H9 (cell line): ENCODE results near the gene EMC9. TPM values are rescaled to one million over a fixed set of nuclear protein-coding genes. Genes with fewer than 3 reads are reported as not detected.

Experiments
- DNase-seq: peaks from one replicate; pipeline ENCODE4 v3.0.0-alpha.2; 2017
- H2AFZ ChIP-seq: one replicate; pipeline ENCODE4 v1.6.1; 2013; ENCODE audit warnings: mild to moderate bottlenecking, low read length, control low read depth, moderate library complexity
- H2AK5ac ChIP-seq: 2 replicates; pipeline ENCODE4 v1.6.1; 2013; ENCODE audit warnings: low read length, control low read depth, mixed read lengths; ENCODE audit not compliant: insufficient read length
- H2BK120ac ChIP-seq: one replicate; pipeline ENCODE4 v1.6.1; 2013; ENCODE audit warnings: low read depth, mild to moderate bottlenecking, low read length, control low read depth, inconsistent platforms; ENCODE audit not compliant: poor library complexity, severe bottlenecking
- H2BK12ac ChIP-seq: 2 replicates; pipeline ENCODE4 v1.6.1; 2013; ENCODE audit warnings: low read length, control low read depth, mixed read lengths, low read depth; ENCODE audit not compliant: insufficient read length
- H2BK15ac ChIP-seq: 2 replicates; pipeline ENCODE4 v1.6.1; 2013; ENCODE audit warnings: low read depth, low read length, control low read depth
- H2BK20ac ChIP-seq: one replicate; pipeline ENCODE4 v1.6.1; 2013; ENCODE audit warnings: low read depth, mild to moderate bottlenecking, low read length, control low read depth, inconsistent platforms; ENCODE audit not compliant: poor library complexity, severe bottlenecking
- H2BK5ac ChIP-seq: 2 replicates; pipeline ENCODE4 v1.6.1; 2013; ENCODE audit warnings: low read length, control low read depth, mixed read lengths; ENCODE audit not compliant: insufficient read length
- H3K14ac ChIP-seq: 2 replicates; pipeline ENCODE4 v1.6.1; 2013; ENCODE audit warnings: low read length, control low read depth; ENCODE audit not compliant: insufficient read depth
- H3K18ac ChIP-seq: 2 replicates; pipeline ENCODE4 v1.6.1; 2013; ENCODE audit warnings: low read depth, mild to moderate bottlenecking, mixed read lengths, low read length, control low read depth; ENCODE audit not compliant: insufficient read length
- H3K23ac ChIP-seq: 2 replicates; pipeline ENCODE4 v1.6.1; 2013; ENCODE audit warnings: low read length, control low read depth, mixed read lengths, low read depth; ENCODE audit not compliant: insufficient read length
- H3K23me2 ChIP-seq: 2 replicates; pipeline ENCODE4 v1.6.1; 2013; ENCODE audit warnings: low read depth, mild to moderate bottlenecking, mixed read lengths, low read length, control low read depth; ENCODE audit not compliant: insufficient read length, poor library complexity, severe bottlenecking
- H3K27ac ChIP-seq: 2 replicates; pipeline ENCODE4 v1.5.1; 2013; ENCODE audit warnings: low read length, control low read depth, mixed read lengths, low read depth; ENCODE audit not compliant: insufficient read length
- H3K27me3 ChIP-seq: 2 replicates; pipeline ENCODE4 v1.6.1; 2013; ENCODE audit warnings: low read length, control low read depth, inconsistent platforms; ENCODE audit not compliant: insufficient read depth
- H3K4ac ChIP-seq: 2 replicates; pipeline ENCODE4 v1.6.1; 2013; ENCODE audit warnings: low read depth, mild to moderate bottlenecking, control low read depth, inconsistent platforms, low read length, moderate library complexity
- H3K4me1 ChIP-seq: 2 replicates; pipeline ENCODE4 v1.6.1; 2013; ENCODE audit warnings: low read length, control low read depth, inconsistent platforms; ENCODE audit not compliant: insufficient read depth
- H3K4me2 ChIP-seq: 2 replicates; pipeline ENCODE4 v1.6.1; 2013; ENCODE audit warnings: low read length, control low read depth, mixed read lengths; ENCODE audit not compliant: insufficient read length, insufficient read depth
- H3K56ac ChIP-seq: 2 replicates; pipeline ENCODE4 v1.6.1; 2013; ENCODE audit warnings: low read depth, mild to moderate bottlenecking, mixed read lengths, low read length, control low read depth; ENCODE audit not compliant: insufficient read length
- H3K79me1 ChIP-seq: 2 replicates; pipeline ENCODE4 v1.6.1; 2013; ENCODE audit warnings: low read depth, mild to moderate bottlenecking, moderate library complexity, low read length, control low read depth, inconsistent platforms; ENCODE audit not compliant: insufficient read depth, poor library complexity, severe bottlenecking
- H3K79me2 ChIP-seq: 2 replicates; pipeline ENCODE4 v1.6.1; 2013; ENCODE audit warnings: low read length, control low read depth, inconsistent platforms; ENCODE audit not compliant: insufficient read depth
- H3K9ac ChIP-seq: 2 replicates; pipeline ENCODE4 v1.6.1; 2013; ENCODE audit warnings: low read length, control low read depth, mixed read lengths; ENCODE audit not compliant: insufficient read length; ENCODE audit errors: extremely low read depth
- H3K9me3 ChIP-seq: one replicate; pipeline ENCODE4 v1.6.1; 2013; ENCODE audit warnings: low read depth, low read length, inconsistent platforms; ENCODE audit not compliant: control insufficient read depth
- H3T11ph ChIP-seq: one replicate; pipeline ENCODE4 v1.6.1; 2013; ENCODE audit warnings: mild to moderate bottlenecking, low read length, control low read depth, inconsistent platforms
- H4K20me1 ChIP-seq: one replicate; pipeline ENCODE4 v1.6.1; 2013; ENCODE audit not compliant: control insufficient read depth, insufficient read length, insufficient read depth
- H4K5ac ChIP-seq: 2 replicates; pipeline ENCODE4 v1.6.1; 2013; ENCODE audit warnings: low read depth, mild to moderate bottlenecking, mixed read lengths, low read length, control low read depth; ENCODE audit not compliant: insufficient read length
- H4K8ac ChIP-seq: replicated peaks from 2 replicates; pipeline ENCODE4 v1.6.1; 2013; ENCODE audit warnings: low read length, control low read depth, mixed read lengths, low read depth; ENCODE audit not compliant: insufficient read length
- H4K91ac ChIP-seq: 2 replicates; pipeline ENCODE4 v1.6.1; 2013; ENCODE audit warnings: low read depth, mild to moderate bottlenecking, moderate library complexity, mixed read lengths, low read length, control low read depth; ENCODE audit not compliant: insufficient read length
- H3K27ac Mint-ChIP-seq, 3 experiments: 2 replicates in 2 of 3; 3 replicates in 1 of 3; pipeline ENCODE4 v1.8.0; 2020 to 2021; ENCODE audit warnings: mixed read lengths in 3 of 3, mild to moderate bottlenecking in 1 of 3, moderate library complexity in 1 of 3
- H3K27me3 Mint-ChIP-seq: 2 replicates; pipeline ENCODE4 v1.8.0; 2021; ENCODE audit warnings: low read depth, mild to moderate bottlenecking, moderate library complexity, mixed read lengths
- H3K36me3 Mint-ChIP-seq, 3 experiments: 2 replicates in 2 of 3; 3 replicates in 1 of 3; pipeline ENCODE4 v1.8.0; 2020 to 2021; ENCODE audit warnings: low read depth in 3 of 3, mixed read lengths in 3 of 3; ENCODE audit not compliant: insufficient read depth in 1 of 3
- H3K4me1 Mint-ChIP-seq, 2 experiments: 2 replicates each; pipeline ENCODE4 v1.8.0; 2020; ENCODE audit warnings: mixed read lengths in 2 of 2
- H3K4me3 Mint-ChIP-seq, 2 experiments: 2 replicates in 1 of 2; 3 replicates in 1 of 2; pipeline ENCODE4 v1.8.0; 2020 to 2021; ENCODE audit warnings: mild to moderate bottlenecking in 2 of 2, mixed read lengths in 2 of 2, moderate library complexity in 1 of 2
- H3K9me3 Mint-ChIP-seq, 2 experiments: 2 replicates in 1 of 2; 3 replicates in 1 of 2; pipeline ENCODE4 v1.8.0; 2020; ENCODE audit warnings: mild to moderate bottlenecking in 2 of 2, mixed read lengths in 2 of 2, moderate library complexity in 1 of 2
- CTCF ChIP-seq: fragments of 200-600 bp; sonication (generic); conservative IDR thresholded peaks from 3 replicates; pipeline ENCODE4 v1.8.0; 2021; ENCODE audit warnings: antibody characterized with exemption, mild to moderate bottlenecking
- WGBS: extraction: QIAGEN DNeasy Blood & Tissue Kit; methylation state at CpG from one replicate; pipeline ENCODE4 v1.1.7; 2013; ENCODE audit warnings: missing lambda C conversion rate, low lambda C conversion rate, mixed read lengths; ENCODE audit not compliant: insufficient read length; ENCODE audit errors: extremely low coverage; 5-methylcytosine and 5-hydroxymethylcytosine counted together
- total RNA-seq: library from RNA; stranded (reverse); gene quantifications from 2 replicates; pipeline ENCODE4 v1.2.1, GENCODE V29; 2021

The EMC9 gene
- total RNA-seq, 1 experiment from 2014 or later, result 52.9 TPM

- no peak overlapping the region for H3T11ph ChIP-seq
- no peaks in the 10 kb centered on the region for H3K79me1 ChIP-seq
- H3K27me3 ChIP-seq, result no peaks in the 10 kb centered on the region
- TF ChIP-seq CTCF, result no peak
- Mint-ChIP-seq H3K9me3 (no peaks in the 10 kb centered on the region; a peak in 1 of 5 replicates), H3K27me3 (no peaks in the 10 kb centered on the region; the same call in 1 of the 2 replicates), H3K36me3 (peaks cover 22 to 60% (median 49%) of the 10 kb centered on the region in 3 experiments), H3K27ac (peak overlapping the region in 1 of 3 experiments; percentile 32; a peak in 1 of 7 replicates), H3K4me1 (peaks cover 2 to 10% of the 10 kb centered on the region in 2 experiments; a peak in 3 of 4 replicates), H3K4me3 (no peak overlapping the region)
- H2BK12ac ChIP-seq, result no peak overlapping the region
- no peaks in the 10 kb centered on the region for H3K4me1 ChIP-seq
- H3K23me2 ChIP-seq, result peaks cover 10% of the 10 kb centered on the region
- H3K14ac ChIP-seq, result no peak overlapping the region
- no peak overlapping the region for H4K8ac ChIP-seq
- H3K4ac ChIP-seq, result no peak overlapping the region
- no peak overlapping the region for H2BK120ac ChIP-seq
- no CpG with 5 or more reads among the region's 5 CpGs for WGBS
- no peak overlapping the region for H3K9ac ChIP-seq
- no peak overlapping the region for H2AFZ ChIP-seq
- no peaks in the 10 kb centered on the region for H3K79me2 ChIP-seq
- H4K20me1 ChIP-seq, result no peaks in the 10 kb centered on the region
- no peak overlapping the region for H2BK15ac ChIP-seq
- no peak overlapping the region for H3K4me2 ChIP-seq
- H3K56ac ChIP-seq, result no peak overlapping the region
- no peak for DNase-seq
- H2BK20ac ChIP-seq, result no peak overlapping the region
- no peak overlapping the region for H3K18ac ChIP-seq
- no peak overlapping the region for H4K5ac ChIP-seq
- no peak overlapping the region for H2BK5ac ChIP-seq
- H3K9me3 ChIP-seq, result no peaks in the 10 kb centered on the region
- no peak overlapping the region for H2AK5ac ChIP-seq
- no peak overlapping the region for H3K23ac ChIP-seq
- no peak overlapping the region for H4K91ac ChIP-seq
- no peak overlapping the region for H3K27ac ChIP-seq
These were observed 35.2 kb upstream of the EMC9 start for GRCh38 chr14:24176599-24176998.
